AG10803 (cell line): ENCODE measurements around the gene FADD.

Experiments
- DNase-seq: peaks from one replicate; pipeline ENCODE4 v3.0.0; 2010; ENCODE audit warnings: low read depth
- H3K4me3 ChIP-seq: 2 replicates; pipeline ENCODE4 v1.5.1; 2011; ENCODE audit warnings: mild to moderate bottlenecking, low read length, control low read depth
- CTCF ChIP-seq: conservative IDR thresholded peaks from 2 replicates; pipeline ENCODE4 v1.5.1; 2011; ENCODE audit warnings: mild to moderate bottlenecking, low read length, control low read depth, inconsistent platforms

FADD gene

DNA sequence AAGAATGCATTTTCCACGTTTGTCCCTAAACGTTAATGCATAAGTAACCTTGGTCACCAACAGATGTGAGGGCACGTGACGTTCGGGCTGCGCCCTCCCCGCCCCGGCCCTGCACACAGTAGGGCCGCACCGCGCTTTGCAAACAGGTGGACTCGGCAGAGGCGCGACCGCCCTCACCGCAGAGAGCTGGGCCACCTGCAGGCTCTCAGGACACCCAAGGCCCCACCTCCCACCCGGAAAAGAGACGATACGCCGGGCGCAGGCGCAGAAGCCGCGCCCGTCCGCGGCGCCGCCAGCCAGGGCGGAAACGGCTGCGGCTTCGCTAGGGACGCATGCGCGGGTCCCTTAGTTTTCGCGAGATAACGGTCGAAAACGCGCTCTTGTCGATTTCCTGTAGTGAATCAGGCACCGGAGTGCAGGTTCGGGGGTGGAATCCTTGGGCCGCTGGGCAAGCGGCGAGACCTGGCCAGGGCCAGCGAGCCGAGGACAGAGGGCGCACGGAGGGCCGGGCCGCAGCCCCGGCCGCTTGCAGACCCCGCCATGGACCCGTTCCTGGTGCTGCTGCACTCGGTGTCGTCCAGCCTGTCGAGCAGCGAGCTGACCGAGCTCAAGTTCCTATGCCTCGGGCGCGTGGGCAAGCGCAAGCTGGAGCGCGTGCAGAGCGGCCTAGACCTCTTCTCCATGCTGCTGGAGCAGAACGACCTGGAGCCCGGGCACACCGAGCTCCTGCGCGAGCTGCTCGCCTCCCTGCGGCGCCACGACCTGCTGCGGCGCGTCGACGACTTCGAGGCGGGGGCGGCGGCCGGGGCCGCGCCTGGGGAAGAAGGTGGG lies at the start of gene FADD:
FADD (plus strand) TSS at position 377 of the 831 bp plus-strand sequence; CDS start at position 541, 164 bp downstream.
- H3K4me3 ChIP-seq, result peak within 1 kb of the TSS; percentile 98
- TF ChIP-seq CTCF, result no peak
- DNase-seq, result peak; percentile 87

DNA sequence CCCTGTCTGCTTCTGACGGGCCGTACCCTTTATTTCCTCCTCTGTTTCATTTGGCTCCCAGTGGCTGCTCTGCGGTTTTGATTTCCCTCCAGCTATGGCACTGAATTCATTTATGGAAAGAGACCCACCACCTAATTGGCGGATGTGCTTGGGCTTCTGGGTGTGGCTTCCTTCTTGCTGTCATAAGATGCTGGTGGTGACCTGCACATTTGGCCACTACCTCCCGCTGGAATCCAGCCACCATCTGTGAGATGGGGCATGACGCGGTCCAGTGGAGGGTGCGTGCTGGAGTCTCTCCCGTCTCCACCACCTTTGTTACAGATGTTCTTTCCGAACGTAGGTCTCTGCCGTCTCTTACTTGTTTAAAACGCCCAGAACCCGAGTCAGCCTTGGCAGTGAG lies 47.7 kb upstream of the FADD start:
- H3K4me3 ChIP-seq, result no peak overlapping the region
- peak; percentile 11 for DNase-seq
- no peak for TF ChIP-seq CTCF

DNA sequence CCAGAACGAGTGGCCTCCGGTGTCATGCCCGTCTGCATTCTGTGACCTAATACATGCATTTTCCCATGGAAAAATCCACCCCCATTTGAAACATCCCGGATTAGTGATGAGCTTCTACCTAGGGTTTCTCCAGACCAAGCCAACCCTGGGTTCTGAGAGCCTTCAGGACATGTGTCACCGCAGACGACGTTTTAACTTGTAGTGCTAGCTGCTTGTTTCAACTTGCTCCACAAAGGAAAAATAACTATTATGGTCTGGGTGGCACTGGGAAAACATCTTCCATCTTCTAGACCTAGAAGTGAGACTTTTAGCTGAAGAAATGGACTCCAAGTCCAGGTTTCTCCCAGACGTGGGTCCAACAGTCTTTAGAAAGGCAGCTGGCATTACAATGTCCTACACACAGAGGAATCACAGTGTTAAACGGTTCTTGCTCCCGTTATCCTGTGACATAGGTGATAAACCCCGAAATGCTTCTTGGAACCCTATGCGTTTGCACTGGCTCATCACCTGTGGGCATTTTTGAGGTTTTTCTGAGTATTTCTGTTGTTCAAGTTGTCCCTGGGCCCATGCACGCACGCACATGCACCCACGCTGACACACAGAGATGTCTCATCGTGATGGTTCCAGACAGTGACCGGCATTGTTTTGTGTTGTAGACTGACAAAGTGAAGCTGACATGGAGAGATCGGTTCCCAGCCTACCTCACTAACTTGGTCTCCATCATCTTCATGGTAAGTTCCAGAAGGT lies 46.6 kb upstream of the FADD start:
- no peak overlapping the region for H3K4me3 ChIP-seq
- no peak for DNase-seq
- no peak for TF ChIP-seq CTCF

GRCh38 chr11:70158201-70158600 lies 44.9 kb upstream of the FADD start:
- peak; percentile 7 for DNase-seq
- no peak overlapping the region for H3K4me3 ChIP-seq
- 0 out of 2 replicates have a peak, but pooled peaks have one; percentile 17 for TF ChIP-seq CTCF

DNA sequence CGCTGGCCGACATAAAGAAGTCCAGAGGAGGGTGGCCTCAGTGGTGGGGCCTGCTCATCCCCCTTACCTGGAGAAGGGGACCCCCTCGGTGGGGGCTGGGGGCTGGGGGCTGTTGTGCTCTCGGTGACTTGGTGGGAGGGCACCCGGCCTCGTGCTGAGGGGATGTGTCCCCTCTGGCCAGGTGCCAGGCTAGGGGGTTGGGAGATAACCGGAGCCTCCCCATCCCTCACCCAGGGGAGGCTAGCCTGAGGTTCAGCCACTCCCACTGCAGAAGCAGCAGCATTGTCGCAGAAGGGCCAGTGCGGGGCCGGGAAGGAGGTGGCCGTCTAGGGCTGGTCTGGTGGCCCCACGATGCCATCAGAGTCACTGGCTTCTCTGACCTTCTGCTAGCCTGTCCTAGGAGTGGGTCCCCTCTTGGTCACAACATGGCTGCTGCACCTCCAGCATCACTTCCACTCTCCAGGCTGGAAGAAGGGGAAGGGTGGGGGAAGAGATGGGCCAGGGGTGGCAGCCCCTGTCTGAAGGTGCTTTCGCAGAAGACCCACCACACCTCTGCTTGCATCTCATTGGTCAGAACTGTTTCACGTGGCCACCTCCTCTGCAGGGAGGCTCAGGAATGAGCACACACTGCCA lies 44.2 kb upstream of the FADD start:
- no peak for DNase-seq
- TF ChIP-seq CTCF, result no peak
- H3K4me3 ChIP-seq, result no peak overlapping the region

- H3K4me3 ChIP-seq, result no peak overlapping the region
- TF ChIP-seq CTCF, result no peak
- DNase-seq, result peak; percentile 27
These were observed 43.2 kb upstream of the FADD start for GRCh38 chr11:70159627-70160570.
